Activated T-helper 17 cell treated with anti-CD3 and anti-CD28 coated beads, Interleukin-2, amount 50 U/mL, for 72 hours (primary cell): ENCODE data around the gene CT45A9. TPM values are rescaled to one million over a fixed set of nuclear protein-coding genes. Genes with fewer than 3 reads are reported as not detected.
"Not testable (repeated sequence)": the region's sequence is repeated elsewhere in the genome, so short reads cannot be mapped to it uniquely, and the experiment has no call there.

Experiments
- ATAC-seq: fragments of 150-1000 bp; cut with Tn5 transposase; replicated peaks from 2 replicates; pipeline ENCODE4 v1.10.0; 2021; ENCODE audit warnings: mild to moderate bottlenecking, moderate library complexity
- H3K27ac Mint-ChIP-seq: one replicate; pipeline ENCODE4 v1.8.0; 2022; ENCODE audit warnings: mixed read lengths
- H3K27me3 Mint-ChIP-seq: one replicate; pipeline ENCODE4 v1.8.0; 2022; ENCODE audit warnings: mixed read lengths
- H3K36me3 Mint-ChIP-seq: one replicate; pipeline ENCODE4 v1.8.0; 2022; ENCODE audit warnings: low read depth, mild to moderate bottlenecking, mixed read lengths
- H3K4me1 Mint-ChIP-seq: one replicate; pipeline ENCODE4 v1.8.0; 2022; ENCODE audit warnings: mixed read lengths
- H3K4me3 Mint-ChIP-seq: one replicate; pipeline ENCODE4 v1.8.0; 2022; ENCODE audit warnings: mild to moderate bottlenecking, mixed read lengths
- H3K9me3 Mint-ChIP-seq: one replicate; pipeline ENCODE4 v1.8.0; 2022; ENCODE audit warnings: mixed read lengths
- total RNA-seq, 2 donors: library from RNA; stranded (reverse); gene quantifications; one replicate each; pipeline ENCODE4 v1.2.3, GENCODE V29; 2022

CT45A9 gene
- not detected for total RNA-seq

DNA sequence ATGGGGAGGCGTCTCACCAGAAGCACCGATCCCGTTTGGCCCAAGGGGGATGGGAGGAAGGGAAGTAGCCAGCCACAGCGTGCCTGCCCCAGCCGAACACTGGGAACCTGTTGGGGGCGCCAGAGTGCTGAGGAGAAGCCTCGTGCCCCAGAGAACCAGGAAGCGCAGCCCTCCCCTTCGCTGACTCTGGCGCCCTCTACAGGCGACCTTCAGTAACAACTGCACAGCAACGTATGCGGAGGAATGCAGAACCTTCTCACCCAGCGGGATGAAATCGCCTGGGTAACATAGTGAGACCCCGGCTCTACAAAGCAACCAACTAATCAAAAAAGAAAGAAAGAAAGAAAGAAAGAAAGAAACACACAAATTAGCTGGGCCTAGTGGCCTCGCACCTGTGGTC lies at the start of gene CT45A9:
TSS of gene CT45A9 (minus strand) at position 101 of the 400 bp plus-strand sequence. CDS start 3,751 bp downstream, outside the sequence.
- not testable (repeated sequence) for H3K27ac Mint-ChIP-seq, H3K27me3 Mint-ChIP-seq, H3K4me1 Mint-ChIP-seq, H3K4me3 Mint-ChIP-seq, H3K36me3 Mint-ChIP-seq, ATAC-seq, H3K9me3 Mint-ChIP-seq

GRCh38 chrX:135920516-135920915 lies 48.9 kb upstream of the CT45A9 start:
- H3K4me3 Mint-ChIP-seq, H3K36me3 Mint-ChIP-seq, ATAC-seq, H3K9me3 Mint-ChIP-seq, H3K27me3 Mint-ChIP-seq, H3K27ac Mint-ChIP-seq, H3K4me1 Mint-ChIP-seq: not testable (repeated sequence)

GRCh38 chrX:135914404-135914803 lies 42.8 kb upstream of the CT45A9 start:
- no peaks in the 10 kb centered on the region for H3K36me3 Mint-ChIP-seq

GRCh38 chrX:135910251-135910650 lies 38.6 kb upstream of the CT45A9 start:
- Mint-ChIP-seq H3K27me3 (peaks cover 6% of the 10 kb centered on the region), H3K4me1 (no peaks in the 10 kb centered on the region), H3K27ac (no peak overlapping the region), H3K9me3 (no peaks in the 10 kb centered on the region), H3K4me3 (no peak overlapping the region), H3K36me3 (no peaks in the 10 kb centered on the region)
- no peak for ATAC-seq

More at GRCh38 chrX:135914404-135914803, 42.8 kb upstream of the CT45A9 start:
- Mint-ChIP-seq H3K27ac (no peak overlapping the region), H3K9me3 (no peaks in the 10 kb centered on the region), H3K4me3 (no peak overlapping the region), H3K27me3 (no peaks in the 10 kb centered on the region), H3K4me1 (no peaks in the 10 kb centered on the region)
- ATAC-seq = no peak

DNA sequence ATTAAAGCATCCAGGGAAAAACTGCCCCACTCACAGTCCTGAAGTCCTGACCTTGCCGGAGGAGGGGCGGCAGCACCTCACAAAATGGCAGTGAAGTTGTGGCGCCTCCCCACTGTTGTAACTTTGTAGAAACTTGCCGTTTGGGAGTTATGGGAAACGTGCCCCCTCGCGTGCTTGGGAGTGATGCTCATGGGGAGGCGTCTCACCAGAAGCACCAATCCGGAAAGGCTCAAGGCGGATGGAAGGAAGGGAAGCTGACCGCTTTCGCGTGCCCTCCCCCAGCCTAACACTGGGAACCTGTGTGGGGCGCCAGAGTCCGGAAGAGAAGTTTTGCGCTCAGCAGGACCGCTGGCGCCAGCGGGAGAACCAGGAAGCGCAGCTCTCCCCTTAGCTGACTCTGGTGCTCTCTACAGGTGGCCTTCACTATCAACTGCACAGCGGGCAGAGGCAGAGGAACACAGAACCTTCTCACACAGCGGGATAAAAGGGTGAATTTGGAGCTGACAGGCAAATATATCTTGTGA lies 21.7 kb upstream of the CT45A9 start, which contains the start of the genes CT45A10 and SAGE1:
TSS of gene CT45A10 (minus strand) at position 151 of the 524 bp plus-strand sequence. CDS start 8,100 bp downstream, outside the sequence.
TSS of gene SAGE1 (plus strand) at position 423 of the 524 bp plus-strand sequence. CDS start 2,527 bp downstream, outside the sequence.
- H3K36me3 Mint-ChIP-seq = no peaks in the 10 kb centered on the region
- H3K27me3 Mint-ChIP-seq = no peaks in the 10 kb centered on the region
- H3K4me3 Mint-ChIP-seq = no peak within 1 kb of the TSS
- H3K9me3 Mint-ChIP-seq = no peaks in the 10 kb centered on the region
- no peak for ATAC-seq
- no peak within 1 kb of the TSS for H3K27ac Mint-ChIP-seq
- no peaks in the 10 kb centered on the region for H3K4me1 Mint-ChIP-seq

- H3K36me3 Mint-ChIP-seq = no peaks in the 10 kb centered on the region
- H3K9me3 Mint-ChIP-seq = no peaks in the 10 kb centered on the region
- no peaks in the 10 kb centered on the region for H3K4me1 Mint-ChIP-seq
- H3K4me3 Mint-ChIP-seq = no peak overlapping the region
- ATAC-seq = no peak
- H3K27me3 Mint-ChIP-seq = no peaks in the 10 kb centered on the region
- no peak overlapping the region for H3K27ac Mint-ChIP-seq
Observed at GRCh38 chrX:135892781-135893180, 21.2 kb upstream of the CT45A9 start.

GRCh38 chrX:135890087-135890585 lies 18.5 kb upstream of the CT45A9 start:
- H3K27me3 Mint-ChIP-seq = no peaks in the 10 kb centered on the region
- H3K4me3 Mint-ChIP-seq = no peak overlapping the region
- no peaks in the 10 kb centered on the region for H3K36me3 Mint-ChIP-seq
- H3K4me1 Mint-ChIP-seq = no peaks in the 10 kb centered on the region
- H3K27ac Mint-ChIP-seq = no peak overlapping the region
- no peak for ATAC-seq
- H3K9me3 Mint-ChIP-seq = no peaks in the 10 kb centered on the region

DNA sequence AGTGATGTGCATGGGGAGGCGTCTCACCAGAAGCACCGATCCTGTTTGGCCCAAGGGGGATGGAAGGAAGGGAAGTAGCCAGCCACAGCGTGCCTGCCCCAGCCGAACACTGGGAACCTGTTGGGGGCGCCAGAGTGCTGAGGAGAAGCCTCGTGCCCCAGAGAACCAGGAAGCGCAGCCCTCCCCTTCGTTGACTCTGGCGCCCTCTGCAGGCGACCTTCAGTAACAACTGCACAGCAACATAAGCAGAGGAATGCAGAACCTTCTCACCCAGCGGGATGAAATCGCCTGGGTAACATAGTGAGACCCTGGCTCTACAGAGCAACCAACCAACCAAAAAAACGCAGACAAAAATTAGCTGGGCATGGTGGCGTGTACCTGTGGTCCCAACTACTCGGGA lies 17.4 kb upstream of the CT45A9 start:
- not testable (repeated sequence) for H3K36me3 Mint-ChIP-seq, H3K27ac Mint-ChIP-seq, H3K27me3 Mint-ChIP-seq, ATAC-seq, H3K9me3 Mint-ChIP-seq, H3K4me3 Mint-ChIP-seq, H3K4me1 Mint-ChIP-seq

DNA sequence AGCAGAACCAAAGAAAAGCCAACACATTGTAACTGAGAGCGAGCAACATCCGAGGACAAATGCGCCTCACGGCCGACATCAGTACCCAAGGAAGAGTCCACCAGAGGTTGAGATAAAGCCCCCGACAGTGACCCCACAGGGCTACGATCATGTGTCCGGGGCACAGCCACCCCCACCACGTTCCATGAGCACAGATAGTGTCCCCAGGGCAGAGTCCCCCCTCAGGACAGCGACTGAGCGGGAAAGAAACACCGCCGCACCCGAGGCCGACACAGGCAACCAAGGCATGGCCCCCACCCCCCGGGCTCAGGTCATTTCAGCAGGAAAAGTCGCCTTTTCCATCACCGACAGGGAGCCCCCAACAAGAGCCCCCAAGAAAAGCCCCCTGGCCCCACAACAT lies 16.6 kb upstream of the CT45A9 start:
- H3K27ac Mint-ChIP-seq, H3K27me3 Mint-ChIP-seq, H3K36me3 Mint-ChIP-seq, H3K4me1 Mint-ChIP-seq, H3K4me3 Mint-ChIP-seq, ATAC-seq, H3K9me3 Mint-ChIP-seq: not testable (repeated sequence)

- not testable (repeated sequence) for ATAC-seq, H3K27me3 Mint-ChIP-seq, H3K36me3 Mint-ChIP-seq, H3K4me3 Mint-ChIP-seq, H3K4me1 Mint-ChIP-seq, H3K27ac Mint-ChIP-seq, H3K9me3 Mint-ChIP-seq
Observed at GRCh38 chrX:135882741-135883140, 11.1 kb upstream of the CT45A9 start.

DNA sequence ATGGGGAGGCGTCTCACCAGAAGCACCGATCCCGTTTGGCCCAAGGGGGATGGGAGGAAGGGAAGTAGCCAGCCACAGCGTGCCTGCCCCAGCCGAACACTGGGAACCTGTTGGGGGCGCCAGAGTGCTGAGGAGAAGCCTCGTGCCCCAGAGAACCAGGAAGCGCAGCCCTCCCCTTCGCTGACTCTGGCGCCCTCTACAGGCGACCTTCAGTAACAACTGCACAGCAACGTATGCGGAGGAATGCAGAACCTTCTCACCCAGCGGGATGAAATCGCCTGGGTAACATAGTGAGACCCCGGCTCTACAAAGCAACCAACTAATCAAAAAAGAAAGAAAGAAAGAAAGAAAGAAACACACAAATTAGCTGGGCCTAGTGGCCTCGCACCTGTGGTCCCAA lies 17.2 kb downstream of the CT45A9 start, which contains the start of gene CT45A8:
TSS of gene CT45A8 (minus strand) at position 101 of the 400 bp plus-strand sequence. CDS start 3,755 bp downstream, outside the sequence.
- not testable (repeated sequence) for H3K36me3 Mint-ChIP-seq, H3K27ac Mint-ChIP-seq, H3K9me3 Mint-ChIP-seq, H3K4me3 Mint-ChIP-seq, H3K27me3 Mint-ChIP-seq, ATAC-seq, H3K4me1 Mint-ChIP-seq

DNA sequence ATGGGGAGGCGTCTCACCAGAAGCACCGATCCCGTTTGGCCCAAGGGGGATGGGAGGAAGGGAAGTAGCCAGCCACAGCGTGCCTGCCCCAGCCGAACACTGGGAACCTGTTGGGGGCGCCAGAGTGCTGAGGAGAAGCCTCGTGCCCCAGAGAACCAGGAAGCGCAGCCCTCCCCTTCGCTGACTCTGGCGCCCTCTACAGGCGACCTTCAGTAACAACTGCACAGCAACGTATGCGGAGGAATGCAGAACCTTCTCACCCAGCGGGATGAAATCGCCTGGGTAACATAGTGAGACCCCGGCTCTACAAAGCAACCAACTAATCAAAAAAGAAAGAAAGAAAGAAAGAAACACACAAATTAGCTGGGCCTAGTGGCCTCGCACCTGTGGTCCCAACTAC lies 34.4 kb downstream of the CT45A9 start, which contains the start of gene CT45A7:
TSS of gene CT45A7 (minus strand) at position 101 of the 400 bp plus-strand sequence. CDS start 3,747 bp downstream, outside the sequence.
- not testable (repeated sequence) for H3K27me3 Mint-ChIP-seq, H3K27ac Mint-ChIP-seq, H3K4me3 Mint-ChIP-seq, H3K36me3 Mint-ChIP-seq, H3K9me3 Mint-ChIP-seq, H3K4me1 Mint-ChIP-seq, ATAC-seq

GRCh38 chrX:135819912-135820311 lies 51.7 kb downstream of the CT45A9 start, which contains the start of gene CT45A2:
TSS of gene CT45A2 (minus strand) at chrX:135820012. CDS start at chrX:135816265, 3,747 bp downstream.
- ATAC-seq, H3K27ac Mint-ChIP-seq, H3K4me3 Mint-ChIP-seq: not testable (repeated sequence)

More at GRCh38 chrX:135819912-135820311, 51.7 kb downstream of the CT45A9 start, which contains the start of gene CT45A2:
- H3K36me3 Mint-ChIP-seq, H3K4me1 Mint-ChIP-seq, H3K9me3 Mint-ChIP-seq, H3K27me3 Mint-ChIP-seq: not testable (repeated sequence)
